AG09309 (cell line): ENCODE measurements around the gene CR2.

Experiments
- DNase-seq: peaks from one replicate; pipeline ENCODE4 v3.0.0-alpha.2; 2010; ENCODE audit warnings: low read depth
- H3K4me3 ChIP-seq: 2 replicates; pipeline ENCODE4 v1.5.1; 2011; ENCODE audit warnings: mild to moderate bottlenecking, low read depth, low read length, moderate library complexity; ENCODE audit not compliant: control insufficient read depth
- CTCF ChIP-seq: IDR thresholded peaks from 2 replicates; pipeline ENCODE4 v1.5.1; 2011; ENCODE audit warnings: mild to moderate bottlenecking, low read depth, low read length, inconsistent platforms; ENCODE audit not compliant: insufficient read depth, control insufficient read depth; ENCODE audit errors: missing control alignments

The CR2 gene

GRCh38 chr1:207454046-207454964 lies at the start of gene CR2:
Gene CR2, plus strand, starts transcription at chr1:207454328. Its CDS starts 91 bp downstream, at chr1:207454419.
- H3K4me3 ChIP-seq: no peak within 1 kb of the TSS
- TF ChIP-seq CTCF: no peak
- DNase-seq: no peak

DNA sequence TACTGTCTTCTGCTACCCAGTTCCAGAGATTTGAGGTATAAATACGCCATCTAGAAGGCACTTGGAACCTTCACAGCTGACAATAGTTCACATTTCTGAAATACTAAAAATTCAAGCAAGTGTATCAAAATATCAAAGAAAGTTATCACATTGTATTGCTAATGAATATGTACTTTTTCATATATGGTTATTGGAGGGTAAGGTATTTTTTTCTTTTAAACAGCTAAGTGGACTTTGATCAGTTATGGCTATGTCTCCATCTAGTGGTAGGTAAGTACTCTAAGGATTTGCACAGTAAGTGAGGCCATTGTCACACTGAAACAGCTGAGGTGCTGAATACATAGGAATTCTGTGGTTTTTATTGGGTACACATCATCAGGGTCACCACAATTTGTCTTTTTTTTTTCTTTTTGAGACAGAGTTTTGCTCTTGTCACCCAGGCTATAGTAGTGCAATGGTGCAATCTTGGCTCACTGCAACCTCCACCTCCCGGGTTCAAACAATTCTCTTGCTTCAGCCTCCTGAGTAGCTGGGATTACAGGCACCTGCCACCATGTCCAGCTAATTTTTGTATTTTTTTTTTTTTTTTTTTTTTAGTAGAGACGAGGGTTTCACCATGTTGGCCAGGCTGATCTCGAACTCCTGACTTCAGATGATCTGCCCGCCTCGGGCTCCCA lies 49.1 kb upstream of the CR2 start:
- peak; percentile 59 for DNase-seq
- TF ChIP-seq CTCF: peak; percentile 70
- no peak overlapping the region for H3K4me3 ChIP-seq

- DNase-seq: no peak
- TF ChIP-seq CTCF: no peak
- H3K4me3 ChIP-seq: no peak overlapping the region
These were observed 48.3 kb upstream of the CR2 start for GRCh38 chr1:207405814-207406213.

DNA sequence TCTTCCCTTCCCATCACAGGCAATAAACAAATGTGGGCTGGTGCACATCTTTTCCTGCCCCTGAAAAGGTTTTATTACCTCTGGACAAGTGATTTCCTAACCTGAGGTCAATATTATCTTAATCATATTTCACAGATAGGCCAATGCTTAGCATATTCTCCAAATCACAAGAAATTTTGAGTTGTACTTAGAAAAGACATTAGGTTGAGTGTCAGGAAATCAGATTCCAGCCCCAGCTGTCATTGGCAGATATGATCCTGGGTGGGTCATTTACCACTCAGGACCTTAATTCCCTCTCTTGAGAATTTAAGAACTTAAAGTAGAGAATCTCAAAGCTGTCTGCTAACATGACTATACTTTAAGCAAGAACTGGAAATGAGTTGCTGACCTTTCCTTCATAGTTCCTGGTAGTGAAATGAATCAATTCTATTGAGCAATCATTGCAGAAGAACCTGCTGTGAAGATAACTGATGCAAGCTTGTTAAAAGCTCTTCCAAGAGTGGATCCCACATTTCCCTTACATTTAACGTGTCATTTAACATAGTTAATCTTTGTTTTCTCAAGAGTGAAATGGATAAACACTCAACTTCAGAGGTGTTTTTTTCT lies 46.4 kb upstream of the CR2 start:
- DNase-seq: peak; percentile 66
- no peak overlapping the region for H3K4me3 ChIP-seq
- no peak for TF ChIP-seq CTCF

- DNase-seq: no peak
- no peak overlapping the region for H3K4me3 ChIP-seq
- no peak for TF ChIP-seq CTCF
These were observed 41.3 kb upstream of the CR2 start for GRCh38 chr1:207412845-207413244.

DNA sequence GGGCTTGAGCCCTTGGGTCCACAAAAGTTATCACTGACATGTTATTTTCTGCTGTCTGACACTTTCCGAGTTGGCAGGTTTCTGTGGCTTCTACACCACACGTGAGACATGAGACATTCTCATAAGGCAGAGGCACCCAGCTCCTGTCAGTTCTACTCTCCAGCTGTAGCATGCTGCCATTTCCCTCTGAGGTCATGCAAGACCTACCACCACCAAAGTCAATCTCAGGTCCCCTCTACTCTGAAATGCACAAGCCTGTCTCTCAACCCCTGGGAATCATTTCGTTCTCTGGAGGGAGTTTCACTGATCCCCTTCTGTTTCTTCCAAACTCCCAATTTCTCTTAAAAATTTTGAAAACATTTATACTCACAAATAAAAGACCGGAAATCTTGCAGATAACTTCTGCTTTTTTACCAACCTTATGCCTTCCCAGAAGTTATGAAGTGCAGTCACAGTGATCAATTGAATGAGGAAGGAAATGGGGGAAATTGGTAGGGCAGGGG lies 39.5 kb upstream of the CR2 start:
- no peak for DNase-seq
- no peak overlapping the region for H3K4me3 ChIP-seq
- no peak for TF ChIP-seq CTCF
